ENCODE data around the gene LLCFC1.
"Not testable (repeated sequence)": the region's sequence is repeated elsewhere in the genome, so short reads cannot be mapped to it uniquely, and the experiment has no call there.

Gene LLCFC1

DNA sequence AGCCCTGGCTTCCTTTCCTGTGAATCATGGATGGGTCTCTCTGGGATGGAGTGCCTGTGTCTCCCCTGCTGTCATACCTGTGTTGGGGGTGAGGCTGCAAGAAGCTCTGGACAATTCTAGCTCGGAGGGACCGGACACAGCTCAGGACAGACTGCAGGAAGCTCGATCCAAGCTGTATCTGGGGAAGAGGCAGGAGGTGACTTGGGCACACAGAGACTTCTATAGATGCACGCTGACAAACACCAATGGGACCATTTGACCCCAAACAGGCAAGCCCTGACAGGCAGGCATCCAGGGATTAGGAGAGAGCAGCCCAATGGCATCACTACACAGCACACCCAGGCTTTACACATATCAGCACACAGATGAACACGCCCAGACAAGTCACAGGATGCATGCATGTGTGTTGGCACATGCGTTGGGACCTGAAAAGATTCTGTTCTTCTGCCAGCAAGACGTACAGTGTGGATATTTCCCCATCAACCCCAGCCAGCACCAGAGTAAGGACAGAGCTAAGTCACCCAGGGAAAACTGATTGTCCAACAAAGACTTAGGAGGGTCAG is 4.5 kb downstream of the LLCFC1 start:
- DNase-seq, result no peak

DNA sequence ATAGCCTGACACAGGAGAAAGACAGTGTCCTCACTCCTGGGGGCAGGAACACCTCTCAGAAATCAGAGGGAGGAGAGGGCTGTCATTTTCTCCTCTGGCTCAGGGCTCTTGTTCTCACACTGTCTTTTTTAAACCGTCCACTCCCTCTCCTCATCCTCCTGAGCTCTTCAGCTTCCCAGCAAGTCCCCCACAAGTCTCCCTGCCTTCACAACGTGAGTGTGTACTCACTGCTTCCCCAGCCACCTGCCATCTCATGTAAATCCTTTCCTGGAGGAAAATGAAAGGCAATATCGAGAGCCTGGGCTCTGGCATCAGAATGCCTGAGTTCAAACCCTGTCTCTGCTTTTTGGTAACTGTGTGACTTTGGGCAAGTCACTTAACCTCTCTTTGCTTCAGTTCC is 5.7 kb downstream of the LLCFC1 start:
- no peak for DNase-seq

DNA sequence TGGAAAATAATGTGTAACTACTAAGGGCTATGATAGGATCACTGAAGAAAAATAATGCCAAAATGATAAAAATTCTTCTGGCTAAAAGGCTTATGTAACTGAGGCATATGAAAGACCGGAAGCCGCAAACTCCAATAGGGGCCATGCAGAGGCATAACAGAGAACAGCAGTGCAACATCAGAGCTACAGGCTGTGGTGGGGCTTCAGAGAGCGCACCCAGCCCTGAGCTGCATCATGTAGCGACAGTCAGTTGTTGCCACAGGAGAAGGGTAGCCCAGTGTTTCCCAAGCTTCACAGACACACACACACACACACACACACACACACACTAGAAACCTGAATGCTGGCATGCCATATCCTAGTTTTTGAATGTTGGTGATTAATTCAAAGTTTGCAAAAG is 9.3 kb downstream of the LLCFC1 start:
- no peak for DNase-seq

DNA sequence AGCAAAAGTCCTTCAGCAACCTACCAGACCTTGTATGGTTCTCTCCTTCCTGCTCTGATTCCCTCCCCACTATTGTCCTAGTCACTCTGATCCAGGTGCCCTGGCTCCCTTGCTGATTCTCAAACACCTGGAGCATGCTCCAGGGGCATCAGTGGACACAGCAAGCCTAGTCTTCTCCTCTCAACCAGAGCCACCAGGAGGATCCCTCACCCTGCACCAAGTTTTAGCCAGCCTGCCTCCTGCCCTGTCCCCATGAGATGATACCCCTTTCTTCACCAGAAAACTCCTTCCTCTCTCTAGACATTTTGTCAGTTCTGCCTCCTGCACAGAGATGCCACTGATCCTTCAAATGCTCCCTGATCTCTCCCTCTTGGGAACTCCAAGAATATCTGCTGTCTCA is 11.0 kb downstream of the LLCFC1 start:
- no peak for DNase-seq

DNA sequence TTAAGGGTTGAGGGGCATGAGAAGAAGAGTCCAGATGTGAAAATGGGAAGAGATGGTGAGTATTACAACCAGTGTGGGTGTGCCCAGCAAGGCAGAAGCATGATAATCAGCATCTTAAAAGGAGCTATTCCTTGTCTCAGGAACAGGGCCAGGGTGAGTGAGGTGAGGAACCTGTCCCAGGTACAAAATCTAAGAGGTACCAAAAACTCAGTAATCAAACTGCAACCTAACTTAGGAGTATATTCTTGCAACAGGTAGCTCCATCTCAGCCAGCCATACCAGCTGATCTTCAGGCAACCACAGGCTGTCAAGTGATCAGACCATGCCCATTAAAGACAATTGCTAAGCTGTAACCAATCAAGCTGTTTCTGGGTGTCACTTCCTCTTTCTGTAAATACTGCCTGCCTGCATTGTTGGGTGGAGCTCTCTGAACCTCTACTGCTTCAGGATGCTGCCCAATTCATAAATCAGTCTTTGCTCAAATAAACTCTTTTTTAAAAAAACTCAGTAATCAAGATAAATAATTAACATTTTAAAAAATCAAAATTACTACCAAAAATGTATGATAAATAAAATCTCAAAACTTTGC is 15.5 kb downstream of the LLCFC1 start:
- no peak for DNase-seq

DNA sequence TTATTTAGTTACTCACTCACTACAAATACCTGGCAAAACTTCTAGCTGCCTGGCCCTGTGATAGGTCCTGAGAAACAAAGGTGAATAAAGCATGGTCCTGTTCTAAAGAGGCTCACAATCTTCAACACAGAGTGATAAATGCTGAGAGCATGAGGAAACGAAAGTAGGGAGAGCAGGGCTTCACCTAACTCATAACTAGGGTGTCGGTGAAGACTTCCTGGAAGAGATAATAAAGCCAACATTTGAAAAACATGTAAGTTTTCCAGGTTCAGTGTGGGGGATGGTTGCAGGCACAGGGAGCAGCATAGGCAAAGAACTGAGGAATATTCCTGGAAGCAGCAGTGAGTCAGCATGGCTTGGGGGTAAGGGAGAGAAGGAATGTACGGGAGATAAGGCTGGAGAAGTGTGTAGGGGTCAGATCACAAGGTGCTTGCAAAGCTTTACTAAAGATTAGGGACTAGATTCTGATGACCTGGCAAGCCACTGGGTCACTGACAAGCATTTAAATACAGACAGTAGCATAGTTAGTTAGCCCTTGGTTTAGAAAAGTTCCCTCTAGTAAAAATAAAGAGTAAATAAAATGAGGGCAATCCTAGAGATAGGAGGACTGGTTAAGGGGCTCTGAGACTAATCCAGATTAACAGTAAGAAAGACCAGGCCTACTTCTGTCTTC is 17.8 kb downstream of the LLCFC1 start:
- peak; percentile 3 for DNase-seq

DNA sequence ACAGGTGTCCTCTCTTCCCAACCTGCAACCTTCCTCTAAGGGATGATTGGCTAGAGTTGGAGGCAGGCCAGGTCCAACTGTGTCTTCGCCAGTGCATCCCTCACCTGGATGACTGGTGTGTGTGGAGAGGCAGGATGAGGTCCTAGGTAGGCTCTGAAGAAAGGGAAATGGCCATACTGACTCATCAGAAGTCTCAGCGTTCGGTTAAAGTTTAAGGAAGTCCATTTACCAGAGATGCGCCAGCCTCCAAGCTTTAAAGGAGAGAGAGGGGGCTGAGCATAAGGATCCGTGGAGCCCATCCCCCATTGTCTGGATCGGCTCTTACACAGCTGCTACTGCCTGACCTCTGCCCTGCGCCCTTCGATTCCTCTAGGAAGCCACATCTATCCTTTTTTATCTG is 18.4 kb downstream of the LLCFC1 start:
- no peak for DNase-seq

DNA sequence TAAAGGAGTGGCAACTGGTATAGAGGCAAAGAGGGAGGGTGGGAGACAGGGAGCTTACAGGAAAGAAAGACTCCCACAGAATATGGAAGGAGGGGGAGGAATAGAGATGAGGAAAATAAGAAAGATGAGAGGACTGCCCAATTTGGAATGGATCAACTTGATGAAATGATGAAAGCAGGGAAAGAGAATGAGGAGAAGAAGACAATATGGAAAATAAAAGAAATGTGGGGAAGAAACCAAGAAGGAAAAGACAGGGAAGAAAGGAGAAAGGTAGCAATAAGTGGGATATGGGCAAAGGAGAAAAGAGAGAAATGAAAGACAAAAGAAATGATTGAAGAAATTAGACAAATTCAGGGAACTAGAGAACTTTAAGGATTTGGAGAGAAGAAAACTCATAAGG is 19.9 kb downstream of the LLCFC1 start:
- no peak for DNase-seq

DNA sequence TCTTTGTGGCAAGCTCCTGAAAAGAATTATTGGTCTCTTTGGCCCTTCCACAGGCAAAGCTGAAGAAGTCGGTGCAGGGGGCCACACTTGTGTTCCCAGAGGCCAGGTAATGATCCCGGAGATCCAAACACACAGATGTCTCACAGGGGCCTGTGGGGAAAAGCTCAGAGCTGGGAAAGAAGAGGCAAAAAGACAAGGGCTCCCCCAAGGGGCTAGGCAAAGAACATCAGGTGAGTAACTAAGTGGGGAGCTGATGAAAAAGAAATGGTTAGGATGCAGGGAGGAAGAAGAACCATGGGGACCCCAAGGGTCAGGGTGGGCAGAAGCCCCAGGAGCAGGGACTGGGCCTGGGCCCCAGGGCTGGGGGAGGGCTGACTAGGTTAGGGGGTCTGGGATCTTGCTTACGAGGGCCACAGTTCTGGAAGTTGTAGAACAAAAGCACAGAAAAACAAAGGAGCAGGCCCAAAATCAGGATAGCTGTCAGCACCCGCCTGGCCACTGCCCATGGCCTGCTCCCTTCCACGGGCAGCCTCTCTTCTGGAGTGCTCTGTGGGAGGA is 21.8 kb downstream of the LLCFC1 start:
- DNase-seq, result no peak

DNA sequence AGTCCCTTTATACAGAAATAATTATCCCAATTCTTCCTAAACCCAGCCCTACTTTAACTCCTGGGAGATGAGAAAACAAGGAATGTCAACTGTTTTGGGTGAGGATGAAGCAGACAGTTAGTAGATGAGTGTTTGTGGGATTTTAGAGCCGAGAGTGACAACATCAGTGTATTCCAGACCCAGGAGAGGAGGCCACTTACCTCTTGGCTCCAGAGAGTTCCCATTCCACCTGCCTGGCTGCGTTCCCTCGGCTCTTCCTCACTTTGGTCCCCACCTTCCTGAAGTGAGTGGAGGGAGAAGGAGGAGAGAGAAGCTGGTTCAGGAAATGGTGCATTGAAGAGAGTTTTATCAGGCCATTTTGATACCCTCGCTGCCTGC is 22.3 kb downstream of the LLCFC1 start:
- no peak for DNase-seq

DNA sequence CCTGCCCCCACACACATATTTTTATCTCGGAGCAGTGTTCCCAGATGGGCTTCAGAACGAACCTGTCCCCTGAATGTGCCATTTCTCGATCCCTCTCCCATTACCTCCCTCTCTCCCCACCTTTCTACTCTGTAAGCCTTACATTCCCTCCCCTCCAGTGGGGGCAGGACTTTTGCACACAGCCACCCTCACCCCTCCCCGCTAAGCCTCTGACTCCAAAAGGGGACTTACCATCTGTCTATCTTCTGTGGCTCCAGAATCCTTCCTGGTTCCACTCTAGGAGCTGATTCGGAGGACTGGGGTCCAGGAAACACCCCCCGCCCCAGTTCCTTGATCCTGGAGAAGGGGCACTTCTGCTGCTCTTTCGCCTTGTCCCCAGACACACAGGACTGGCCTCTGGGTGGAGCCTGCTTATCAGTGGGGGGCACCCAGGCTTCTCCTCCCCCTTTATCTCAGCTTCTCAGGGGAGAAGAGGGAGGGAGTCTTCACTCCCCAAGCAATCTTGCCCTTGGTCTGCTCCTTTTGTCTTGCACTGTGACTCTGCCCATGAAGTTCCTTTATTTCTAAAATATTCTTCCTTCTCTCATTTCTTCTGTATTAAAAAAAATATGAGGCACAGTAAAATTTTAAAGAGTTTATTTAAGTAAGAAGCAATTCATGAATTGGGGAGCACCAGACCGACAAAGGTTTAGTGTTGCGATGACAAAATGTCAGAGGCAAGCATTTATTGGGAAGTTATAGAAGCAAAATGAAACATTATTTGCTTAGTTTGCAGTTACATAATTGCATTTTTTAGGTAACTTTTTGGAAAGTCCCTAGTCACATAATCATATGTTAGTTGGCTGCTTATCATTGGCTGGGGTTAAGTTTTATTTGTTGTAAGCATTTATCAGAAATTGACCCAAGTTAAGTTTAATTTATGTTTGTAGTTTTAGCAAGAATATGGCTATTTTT is 23.0 kb downstream of the LLCFC1 start, which contains the start of gene KEL:
KEL (minus strand) TSS at position 391 of the 954 bp plus-strand sequence; CDS start at position 234, 157 bp downstream.
- DNase-seq, result no peak

DNA sequence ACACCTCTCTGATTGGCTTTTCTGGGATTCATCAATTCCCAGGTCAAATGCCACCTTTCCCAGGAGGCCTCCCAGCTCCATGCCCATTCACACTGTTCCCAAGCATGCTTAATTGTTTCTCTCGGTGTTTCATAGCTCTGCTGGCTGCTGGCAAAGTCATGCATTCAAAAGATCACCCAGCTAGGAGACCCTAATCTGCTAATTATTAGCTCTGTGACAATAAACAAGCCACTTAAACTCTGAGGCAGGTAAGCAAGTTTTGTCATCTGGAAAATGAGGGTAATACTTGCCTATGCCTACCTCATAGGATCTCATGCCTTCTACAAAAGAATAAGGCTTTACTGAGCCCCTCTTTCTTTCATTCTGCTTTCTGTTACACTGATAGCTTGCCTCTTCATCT is 23.7 kb downstream of the LLCFC1 start:
- no peak for DNase-seq

DNA sequence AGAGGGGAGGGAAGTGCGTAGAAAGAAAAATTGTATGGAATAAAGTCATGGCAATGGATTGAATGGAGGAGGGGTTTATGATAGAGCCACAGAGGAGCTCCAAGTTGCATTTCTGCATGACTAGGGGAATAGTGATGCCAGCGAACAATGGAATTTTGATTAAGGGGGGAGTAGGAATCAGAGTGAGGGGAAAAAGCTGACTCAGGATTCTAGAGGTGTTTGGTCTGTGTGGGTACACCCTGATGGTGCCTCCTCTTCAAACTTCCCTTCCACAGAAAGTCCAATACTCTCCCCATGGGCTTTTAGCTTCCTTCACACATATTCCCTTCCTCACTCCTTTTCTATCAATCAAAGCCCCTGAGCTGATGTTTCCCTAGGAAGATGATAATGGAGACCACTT is 24.7 kb downstream of the LLCFC1 start:
- DNase-seq, result no peak

DNA sequence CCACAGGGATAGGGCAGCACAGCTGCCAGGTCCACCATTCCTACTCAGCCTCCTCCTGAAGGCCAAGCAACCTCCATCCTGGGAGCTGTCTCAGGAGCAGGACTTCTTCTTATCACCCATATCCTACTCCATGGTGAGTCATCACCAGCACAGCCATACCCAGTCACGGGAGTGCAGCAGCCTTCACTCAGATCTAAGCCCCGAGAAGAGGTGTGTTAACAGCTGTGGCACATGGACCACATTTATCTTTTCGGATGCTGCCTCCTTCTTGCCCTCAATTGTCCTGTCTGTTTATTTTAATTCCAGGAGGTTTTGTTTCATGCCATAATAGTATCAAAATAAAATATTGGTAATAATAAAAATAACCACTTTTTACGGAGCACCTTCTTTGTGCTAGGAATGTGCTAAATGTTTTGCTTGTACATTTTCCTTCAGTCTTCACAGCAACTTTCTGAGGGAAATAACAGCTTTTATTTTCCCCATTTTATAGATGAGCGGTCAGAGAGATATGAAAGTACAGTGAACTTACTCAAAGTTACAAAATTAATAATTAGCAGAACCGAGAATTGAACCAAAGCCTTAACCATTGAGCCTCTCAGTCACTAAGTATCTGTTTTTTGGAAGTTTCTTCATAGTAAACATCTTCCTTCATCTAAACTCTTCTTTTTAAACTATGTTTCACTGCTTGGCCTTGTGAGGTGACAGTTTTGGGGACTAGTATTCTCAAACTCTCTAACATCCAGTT is 25.4 kb downstream of the LLCFC1 start:
- DNase-seq, result no peak

DNA sequence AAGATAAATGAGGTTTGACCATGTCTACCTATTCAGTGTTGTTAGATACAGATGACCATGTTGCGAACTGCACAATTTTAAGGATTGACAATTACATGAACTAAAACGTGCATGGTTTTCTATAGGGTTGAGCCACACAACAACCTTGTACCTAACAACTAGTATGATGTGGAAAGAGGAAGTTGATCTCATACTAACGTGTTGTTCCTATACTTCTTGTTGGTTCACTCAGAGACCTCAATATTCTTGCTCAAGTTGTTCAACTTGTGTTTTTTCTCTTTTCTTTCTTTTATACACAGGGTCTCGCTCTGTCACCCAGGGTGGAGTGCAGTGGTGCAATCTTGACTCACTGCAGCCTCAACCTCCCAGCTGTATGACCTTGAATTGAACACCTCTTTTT is 28.9 kb downstream of the LLCFC1 start:
- DNase-seq, result no peak

DNA sequence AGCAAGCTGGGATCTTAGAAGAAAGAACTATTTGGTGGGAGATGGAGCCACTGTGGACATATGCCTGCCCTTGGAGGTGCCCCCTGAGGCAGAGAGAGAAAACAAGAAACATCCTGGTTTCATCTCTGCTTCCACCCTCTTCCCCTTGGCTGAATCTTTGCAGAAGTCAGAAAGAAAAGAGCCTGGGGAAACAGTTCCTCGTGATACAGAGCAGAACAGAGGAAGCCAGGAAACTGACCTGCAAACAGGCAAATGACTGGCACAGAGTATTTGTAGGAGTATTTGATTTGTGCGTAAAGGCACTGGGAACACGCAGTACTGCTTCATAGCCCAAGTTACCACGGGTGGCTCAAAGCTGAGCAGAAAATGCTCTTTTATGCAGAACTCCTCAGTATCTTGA is 29.9 kb downstream of the LLCFC1 start:
- DNase-seq, result no peak

DNA sequence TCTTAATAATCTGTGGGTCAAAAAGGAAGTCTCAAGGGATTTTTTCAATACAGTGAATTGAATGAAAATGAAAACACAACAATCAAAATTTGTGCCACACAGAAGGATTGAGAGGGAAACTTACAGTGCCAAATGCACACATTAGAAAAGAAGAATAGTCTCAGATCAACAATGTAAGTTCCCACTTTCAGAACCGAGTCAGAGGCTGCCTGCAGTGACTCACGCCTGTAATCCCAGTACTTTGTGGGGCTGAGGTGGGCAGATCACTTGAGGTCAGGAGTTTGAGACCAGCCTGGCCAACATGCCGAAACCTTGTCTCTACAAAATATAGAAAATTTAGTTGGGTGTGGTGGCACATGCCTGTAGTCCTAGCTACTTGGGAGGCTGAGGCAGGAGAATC is 35.3 kb downstream of the LLCFC1 start:
- DNase-seq, result no peak

DNA sequence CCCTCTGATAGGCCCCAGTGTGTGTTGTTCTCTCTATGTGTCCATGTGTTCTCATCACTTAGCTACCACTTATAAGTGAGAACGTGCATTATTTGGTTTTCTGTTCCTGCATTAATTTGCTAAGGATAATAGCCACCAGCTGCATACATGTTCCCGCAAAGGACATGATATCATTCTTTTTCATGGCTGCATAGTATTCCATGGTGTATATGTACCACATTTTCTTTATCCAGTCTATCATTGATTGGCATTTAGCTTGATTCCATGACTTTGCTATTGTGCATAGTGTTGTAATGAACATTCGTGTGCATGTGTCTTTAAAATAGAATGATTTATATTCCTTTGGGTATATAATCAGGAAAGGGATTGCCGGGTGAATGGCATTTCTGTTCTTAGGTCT is 39.1 kb downstream of the LLCFC1 start:
- not testable (repeated sequence) for DNase-seq

DNA sequence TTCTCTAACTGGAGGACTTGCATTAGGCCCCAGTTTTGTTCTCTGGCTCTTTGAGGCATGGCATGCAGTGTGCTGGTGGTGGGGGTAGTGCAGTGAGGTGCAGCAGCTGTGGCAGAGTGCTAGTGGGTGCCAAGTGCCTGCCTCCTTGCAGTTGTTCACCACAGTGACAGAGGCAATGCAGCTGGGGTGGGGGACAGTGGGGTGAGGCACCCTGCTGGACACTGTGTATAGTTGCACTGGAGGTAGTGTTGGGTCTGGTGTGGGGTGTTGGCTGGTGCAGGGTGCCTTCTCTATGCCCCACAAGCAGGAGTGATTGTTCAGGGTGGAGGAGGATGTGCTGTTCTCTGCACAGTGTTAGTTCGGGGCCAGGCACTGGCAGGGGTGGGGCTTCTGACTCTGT is 44.5 kb downstream of the LLCFC1 start:
- no peak for DNase-seq

DNA sequence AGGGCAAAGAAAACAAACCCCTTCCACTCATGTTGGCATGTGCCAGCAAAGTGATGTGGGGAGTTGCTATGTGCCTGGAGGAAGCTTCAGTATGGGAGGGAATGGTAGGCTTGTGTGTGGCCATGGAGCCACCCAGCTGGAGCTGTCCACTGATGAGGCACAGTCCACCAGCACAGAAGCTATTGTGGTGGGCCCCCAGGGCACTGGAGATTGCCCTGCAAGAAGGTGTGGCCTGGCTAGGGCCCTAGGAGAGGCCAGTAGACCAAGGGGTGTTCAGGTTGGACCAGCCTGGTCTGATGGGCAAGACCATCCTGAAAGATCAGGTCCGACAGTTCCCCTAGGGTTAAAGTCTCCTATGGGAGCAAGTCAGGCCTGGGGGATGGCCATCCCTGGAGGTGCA is 45.0 kb downstream of the LLCFC1 start:
- no peak for DNase-seq
